Lung (tissue), 12 donors: ENCODE measurements around the gene AIP. TPM values are rescaled to one million over a fixed set of nuclear protein-coding genes. Genes with fewer than 3 reads are reported as not detected.

Source experiments
- ATAC-seq: fragments of 200-7000 bp; cut with Tn5 transposase; one replicate; pipeline ENCODE4 v1.9.1; 2020; ENCODE audit warnings: moderate number of reproducible peaks; ENCODE audit not compliant: insufficient read depth, low FRiP score
- DNase-seq, 3 donors: peaks; one replicate each; pipeline ENCODE4 v3.0.0-alpha.2; 2013 to 2017
- H3K27ac ChIP-seq, 2 donors: one replicate each; pipeline ENCODE4 v1.5.1; 2013; ENCODE audit warnings: mild to moderate bottlenecking in 2 of 2, moderate library complexity in 2 of 2, control low read depth in 1 of 2, inconsistent platforms in 1 of 2, low read depth in 1 of 2, low read length in 1 of 2
- H3K27me3 ChIP-seq, 3 donors: one replicate each; pipeline ENCODE4 v1.5.1; 2013; ENCODE audit warnings: low read length in 2 of 3; ENCODE audit not compliant: control insufficient read depth in 3 of 3, insufficient read depth in 3 of 3
- H3K36me3 ChIP-seq, 4 donors: one replicate each; pipeline ENCODE4 v1.5.1; 2013; ENCODE audit warnings: low read length in 4 of 4, mild to moderate bottlenecking in 1 of 4, moderate library complexity in 1 of 4; ENCODE audit not compliant: control insufficient read depth in 4 of 4, insufficient read depth in 4 of 4
- H3K4me1 ChIP-seq, 5 donors: one replicate each; pipeline ENCODE4 v1.5.1; 2013; ENCODE audit warnings: low read length in 5 of 5, mild to moderate bottlenecking in 2 of 5, moderate library complexity in 1 of 5; ENCODE audit not compliant: control insufficient read depth in 5 of 5, insufficient read depth in 5 of 5
- H3K4me3 ChIP-seq: one replicate; pipeline ENCODE4 v1.5.1; 2013; ENCODE audit warnings: mild to moderate bottlenecking, control low read depth, moderate library complexity
- H3K9ac ChIP-seq, 2 donors: one replicate each; pipeline ENCODE4 v1.5.1; 2013; ENCODE audit warnings: low read length in 2 of 2, control low read depth in 1 of 2; ENCODE audit not compliant: insufficient read depth in 1 of 2
- H3K9me3 ChIP-seq, 4 donors: one replicate each; pipeline ENCODE4 v1.5.1; 2013; ENCODE audit warnings: low read length in 3 of 4, mild to moderate bottlenecking in 1 of 4, moderate library complexity in 1 of 4; ENCODE audit not compliant: control insufficient read depth in 4 of 4, insufficient read depth in 3 of 4
- CTCF ChIP-seq: IDR thresholded peaks from 2 replicates; pipeline ENCODE4 v1.5.1; 2012; ENCODE audit warnings: mild to moderate bottlenecking; ENCODE audit errors: control extremely low read depth, extremely low read depth
- WGBS, 2 donors: extraction: QIAGEN DNeasy Blood & Tissue Kit; methylation state at CpG; one replicate each; pipeline ENCODE4 v1.1.7; 2013; 5-methylcytosine and 5-hydroxymethylcytosine counted together
- polyA plus RNA-seq, 2 donors: library from polyadenylated mRNA; stranded (reverse); fragments of 200-250 nt; gene quantifications; one replicate each; pipeline ENCODE4 v1.2.1, GENCODE V29; 2013
- total RNA-seq, 2 donors: library from RNA; depleted of rRNA in 1 of 2; stranded (reverse); fragments of >200 nt in 1 of 2; gene quantifications; one replicate each; pipeline ENCODE4 v1.2.1, GENCODE V29; 2014 to 2021
- donor health status: control.
- donor health status: control.
- donor health status: Bipolar disorder and iron deficiency.
- donor health status: healthy.
- donor health status: DM: yes; HTN: yes; CAD: no.

AIP gene
- total and polyA plus RNA-seq, 4 donors = 60.0 to 126 (median 73.8) TPM

DNA sequence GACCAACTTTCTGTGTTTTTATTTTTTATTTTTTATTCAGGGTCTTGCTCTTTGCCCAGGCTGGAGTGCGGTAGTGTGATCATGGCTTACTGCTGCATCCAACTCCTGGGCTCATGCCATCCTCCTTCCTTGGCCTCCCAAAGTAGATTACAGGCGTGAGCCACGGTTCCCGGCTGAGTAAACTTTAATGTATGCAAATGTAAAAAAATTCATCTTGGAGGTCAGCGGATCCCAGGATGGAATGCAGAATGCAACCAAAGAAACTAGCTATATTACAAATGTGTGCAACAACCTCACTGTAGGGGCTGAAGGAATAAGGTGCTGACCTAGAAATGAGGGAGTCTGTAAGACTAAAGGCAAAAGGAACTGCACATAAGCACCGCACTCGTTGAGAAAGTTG lies 31.3 kb downstream of the AIP start:
- ATAC-seq = no peak
- H3K9me3 ChIP-seq = no peaks in the 10 kb centered on the region
- TF ChIP-seq CTCF = no peak
- no peak overlapping the region for H3K9ac ChIP-seq
- peaks cover 0 to 2% (median 0%) of the 10 kb centered on the region in 3 donors for H3K27me3 ChIP-seq
- WGBS, 2 donors = 76 to 81% methylated on average over 7 of the region's 7 CpGs
- H3K4me3 ChIP-seq = no peak overlapping the region
- H3K27ac ChIP-seq = no peak overlapping the region
- no peak for DNase-seq
- no peaks in the 10 kb centered on the region for H3K36me3 ChIP-seq
- H3K4me1 ChIP-seq = peaks cover 0 to under 1% (median 0%) of the 10 kb centered on the region in 5 donors

GRCh38 chr11:67516806-67517205 lies 34.0 kb downstream of the AIP start:
- ATAC-seq (no peak), DNase-seq (no peak)
- peaks cover 0 to 2% (median 0%) of the 10 kb centered on the region in 4 donors for H3K9me3 ChIP-seq
- no peaks in the 10 kb centered on the region for H3K4me1 ChIP-seq
- H3K36me3 ChIP-seq = no peaks in the 10 kb centered on the region
- no peak overlapping the region for H3K4me3 ChIP-seq
- no peak overlapping the region for H3K27ac ChIP-seq
- H3K27me3 ChIP-seq = no peaks in the 10 kb centered on the region
- 92 to 93% methylated on average over 9 of the region's 9 CpGs for WGBS, 2 donors
- no peak for TF ChIP-seq CTCF
- no peak overlapping the region for H3K9ac ChIP-seq

- no peaks in the 10 kb centered on the region for H3K36me3 ChIP-seq
- no peaks in the 10 kb centered on the region for H3K27me3 ChIP-seq
- H3K4me1 ChIP-seq = no peaks in the 10 kb centered on the region
- TF ChIP-seq CTCF = no peak
- no peak overlapping the region for H3K4me3 ChIP-seq
- H3K9me3 ChIP-seq = peaks cover 0 to 2% (median 0%) of the 10 kb centered on the region in 4 donors
- ATAC-seq (no peak), DNase-seq (no peak)
- no peak overlapping the region for H3K27ac ChIP-seq
- WGBS, 2 donors = 81 to 91% methylated on average over 10 of the region's 10 CpGs
- no peak overlapping the region for H3K9ac ChIP-seq
Measured at GRCh38 chr11:67517784-67518552, 35.1 kb downstream of the AIP start.
